Measurements from ENCODE around the gene RNFT2.

- TF ChIP-seq CTCF (conservative IDR thresholded peaks at IDR 0.05) (no peak; the same call in 1 of the 2 replicates), EZH2 (IDR thresholded peaks at IDR 0.05; ENCODE audit: low read depth) (no peak)
Measured at GRCh38 chr12:116697305-116697704, 40.8 kb upstream of the RNFT2 start.
